Motor neuron (in vitro differentiated cells): ENCODE measurements around the gene SLC35F4. TPM values are rescaled to one million over a fixed set of nuclear protein-coding genes. Genes with fewer than 3 reads are reported as not detected.
A peak's percentile ranks its signal among the peaks of the same experiment; 100 is the strongest.

ENCODE experiments used
- ATAC-seq, 8 experiments: fragments of 200-7000 bp; cut with Tn5 transposase; replicated peaks in 6 of 8; 2 replicates each; pipeline ENCODE4 v1.8.0; 2021; ENCODE audit warnings: mild to moderate bottlenecking in 8 of 8, moderate library complexity in 8 of 8
- H3K27ac ChIP-seq, 2 donors: fragments of 250-450 bp; sonication (Bioruptor Pico); 2 replicates each; pipeline ENCODE4 v1.9.0; 2021; ENCODE audit warnings: antibody characterized with exemption in 2 of 2, mild to moderate bottlenecking in 2 of 2, moderate library complexity in 1 of 2
- H3K4me1 ChIP-seq, 2 donors: fragments of 250-450 bp; sonication (Bioruptor Pico); replicated peaks in 1 of 2; 2 replicates each; pipeline ENCODE4 v1.6.1; 2021; ENCODE audit warnings: antibody characterized with exemption in 2 of 2, mild to moderate bottlenecking in 2 of 2, moderate library complexity in 1 of 2
- H3K4me3 ChIP-seq, 5 donors: fragments of 250-450 bp; sonication (Bioruptor Pico); 2 replicates each; pipeline ENCODE4 v1.9.0; 2021; ENCODE audit warnings: antibody characterized with exemption in 5 of 5, mild to moderate bottlenecking in 5 of 5, moderate library complexity in 4 of 5
- WGBS, 10 experiments: fragments of 450-650 bp; shearing (Covaris generic); methylation state at CpG; one replicate each; pipeline ENCODE4 v1.0.0; 2022; 5-methylcytosine and 5-hydroxymethylcytosine counted together
- in situ Hi-C, 9 experiments: fragments of 400-800 bp; cut with MboI; loops; one replicate each; pipeline ENCODE4 v1.15.0; 2021; ENCODE audit warnings: low sequenced_read_pairs in 9 of 9, low pct_unique_long_range_greater_than_20kb in 2 of 9; ENCODE audit not compliant: unreplicated experiment in 9 of 9
- total RNA-seq, 8 experiments: library from RNA; unstranded; fragments of 300-600 nt; gene quantifications; 2 replicates each; pipeline versions ENCODE4 v1.2.3 to v1.2.4, GENCODE V29; 2022

SLC35F4 gene
- total RNA-seq, 8 experiments from 2014 or later, result 2.0 to 6.9 (median 4.7) TPM; not detected in 3

DNA sequence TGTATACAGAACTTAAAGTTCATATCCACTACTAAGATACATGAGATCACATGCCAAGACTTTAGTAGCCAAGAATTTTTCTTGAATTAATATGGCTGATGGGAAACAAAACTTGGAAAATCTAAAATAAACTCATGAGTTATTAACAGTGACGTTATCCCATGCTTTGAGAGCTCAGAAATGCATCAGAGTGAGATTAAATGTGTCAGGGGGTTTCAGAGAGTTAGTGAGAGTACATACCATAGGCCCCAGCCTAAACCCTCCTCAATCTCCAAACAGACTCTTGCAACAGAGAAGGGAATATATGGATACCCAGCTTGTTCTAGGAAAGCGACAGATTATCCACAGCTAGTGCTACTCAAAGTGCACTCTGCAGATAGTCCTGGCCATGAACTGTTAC lies 19.3 kb downstream of the SLC35F4 start:
- Histone ChIP-seq H3K27ac (no peak overlapping the region), H3K4me1 (no peaks in the 10 kb centered on the region), H3K4me3 (no peak overlapping the region)
- WGBS, 10 experiments, result 11 to 80% (median 75%) methylated on average over 1 to 2 of the region's 2 CpGs; no CpG with 5 or more reads in 3 of the 10 experiments
- no peak for ATAC-seq
- in situ Hi-C loops, result no loop called here

DNA sequence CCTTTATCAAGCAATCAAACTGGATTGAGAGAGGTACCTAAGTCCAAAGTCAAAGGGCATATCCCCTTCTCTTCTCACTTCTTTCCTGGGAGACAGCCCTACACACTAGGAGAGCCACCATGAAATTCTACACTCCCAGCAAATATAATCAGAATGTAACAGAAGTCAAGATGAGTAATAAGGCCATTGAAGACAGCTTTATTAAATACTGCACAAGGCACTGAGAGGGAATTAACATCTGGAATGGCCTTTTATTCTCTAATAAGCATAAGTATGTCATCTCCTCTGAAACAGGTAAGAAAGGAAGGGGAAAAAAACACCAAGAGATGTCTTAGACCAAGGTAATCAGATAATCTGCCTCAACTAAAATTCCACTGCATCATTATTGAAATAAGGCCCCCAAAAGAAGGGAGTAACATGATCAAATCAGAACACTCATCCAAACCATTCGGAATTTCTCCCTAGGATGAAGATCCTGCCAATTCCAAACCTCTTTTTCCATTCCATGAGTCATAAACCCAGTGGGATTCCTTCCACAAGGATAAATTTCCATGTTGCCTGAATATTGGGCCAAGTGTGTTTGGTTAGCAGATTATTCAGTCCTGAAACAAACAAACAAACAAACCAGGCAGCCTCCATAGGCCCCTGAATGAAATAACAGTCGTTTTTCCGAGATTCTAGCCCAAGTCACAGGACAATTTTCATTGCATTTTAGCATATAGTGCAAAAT lies 19.9 kb downstream of the SLC35F4 start:
- Histone ChIP-seq H3K4me1 (no peaks in the 10 kb centered on the region), H3K4me3 (no peak overlapping the region), H3K27ac (no peak overlapping the region)
- 0 to 86% (median 58%) methylated on average over 1 to 3 of the region's 3 CpGs; no CpG with 5 or more reads in 1 of the 10 experiments for WGBS, 10 experiments
- in situ Hi-C loops, result no loop called here
- ATAC-seq, result no peak

DNA sequence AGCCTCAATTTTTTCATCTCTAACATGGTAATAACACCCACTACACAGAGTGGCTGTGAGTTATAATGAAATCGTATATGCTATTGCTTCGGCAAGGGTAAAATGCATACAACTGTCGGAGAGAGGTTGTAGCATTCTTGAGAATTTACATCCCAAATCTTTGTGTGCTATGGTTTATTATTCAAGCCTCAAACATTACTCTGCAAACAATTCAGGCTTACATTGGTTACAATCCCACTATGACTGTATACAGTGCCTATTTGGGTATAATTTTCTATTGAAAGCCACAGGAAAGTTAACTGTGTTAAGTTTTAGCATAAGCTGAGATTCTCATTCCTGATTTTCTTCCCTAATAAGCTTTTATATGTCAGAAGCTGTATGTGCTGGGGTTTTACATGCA lies 20.6 kb downstream of the SLC35F4 start:
- in situ Hi-C loops, result no loop called here
- Histone ChIP-seq H3K4me1 (no peaks in the 10 kb centered on the region), H3K27ac (no peak overlapping the region), H3K4me3 (no peak overlapping the region)
- 72 to 100% (median 93%) methylated on average over 1 to 3 of the region's 3 CpGs; no CpG with 5 or more reads in 2 of the 10 experiments for WGBS, 10 experiments
- no peak for ATAC-seq

DNA sequence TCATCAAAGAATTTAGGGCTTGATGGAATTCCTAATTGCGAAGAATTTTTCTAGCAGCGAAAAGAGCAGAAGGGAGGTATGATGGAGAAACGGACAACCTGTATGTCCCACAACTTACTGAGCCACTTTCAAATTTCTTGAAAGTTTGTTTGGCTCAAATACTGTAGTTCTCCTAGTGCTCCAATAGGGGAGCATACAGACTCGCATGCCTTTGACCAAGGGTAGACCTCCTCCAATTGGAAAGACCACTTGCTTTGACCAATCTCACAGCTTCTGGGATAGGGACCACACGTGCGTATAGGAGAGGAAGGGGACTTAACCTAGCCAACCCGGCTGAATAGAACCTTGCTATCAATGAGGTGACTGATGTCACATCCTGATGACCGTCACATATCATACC lies 28.6 kb downstream of the SLC35F4 start:
- H3K27ac ChIP-seq, result no peak overlapping the region
- 78 to 100% (median 84%) methylated on average over 1 to 7 of the region's 8 CpGs; no CpG with 5 or more reads in 3 of the 10 experiments for WGBS, 10 experiments
- no peak for ATAC-seq
- in situ Hi-C loops, result no loop called here
- no peak overlapping the region for H3K4me3 ChIP-seq
- H3K4me1 ChIP-seq, result peaks cover 15% of the 10 kb centered on the region in 2 donors

DNA sequence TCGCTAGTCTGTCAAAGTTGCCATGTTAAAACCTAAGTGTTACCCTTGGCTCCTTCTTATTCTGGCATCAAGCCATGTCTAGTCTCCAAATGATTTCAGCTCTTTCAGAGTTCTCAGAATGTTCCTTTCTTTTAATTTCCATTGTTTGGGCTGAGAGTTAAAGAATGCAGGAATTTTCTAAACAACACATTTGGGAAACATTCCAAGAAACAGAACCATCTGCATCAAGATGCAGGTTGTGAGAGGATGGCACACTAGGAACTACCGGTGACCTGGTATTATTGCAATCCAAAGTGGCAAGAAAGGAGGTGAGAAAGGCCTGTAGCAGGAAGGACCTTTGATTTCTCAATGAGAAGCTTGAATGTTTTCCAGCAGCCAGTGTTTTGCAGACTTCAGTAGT lies 30.1 kb downstream of the SLC35F4 start:
- Histone ChIP-seq H3K4me3 (no peak overlapping the region), H3K4me1 (peaks cover 15% of the 10 kb centered on the region in 2 donors), H3K27ac (no peak overlapping the region)
- WGBS, 10 experiments, result 33 to 100% (median 88%) methylated on average over 1 to 2 of the region's 2 CpGs; no CpG with 5 or more reads in 2 of the 10 experiments
- ATAC-seq, result no peak
- in situ Hi-C loops, result no loop called here

DNA sequence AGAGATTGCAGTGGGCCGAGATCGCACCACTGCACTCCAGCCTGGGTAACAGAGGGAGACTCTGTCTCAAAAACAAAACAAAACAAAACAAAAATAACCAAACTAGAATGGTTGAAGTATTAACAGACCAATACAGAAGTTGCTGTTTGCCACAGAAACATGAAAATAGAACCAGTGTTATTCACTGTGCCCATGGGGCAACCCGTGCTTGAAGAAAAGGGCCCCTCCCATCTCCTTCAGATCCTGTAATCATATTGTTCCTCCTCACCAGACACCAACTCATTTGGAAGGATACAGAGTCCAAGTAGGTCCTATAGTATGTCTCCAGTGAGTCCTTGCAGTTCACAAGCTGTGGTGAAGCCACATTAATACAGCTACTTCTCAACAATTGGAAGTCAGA lies 30.9 kb downstream of the SLC35F4 start:
- in situ Hi-C loops, result no loop called here
- no peak overlapping the region for H3K27ac ChIP-seq
- H3K4me1 ChIP-seq, result peaks cover 15% of the 10 kb centered on the region in 2 donors
- 71 to 88% (median 82%) methylated on average over 1 to 3 of the region's 3 CpGs; no CpG with 5 or more reads in 6 of the 10 experiments for WGBS, 10 experiments
- no peak for ATAC-seq
- H3K4me3 ChIP-seq, result no peak overlapping the region

DNA sequence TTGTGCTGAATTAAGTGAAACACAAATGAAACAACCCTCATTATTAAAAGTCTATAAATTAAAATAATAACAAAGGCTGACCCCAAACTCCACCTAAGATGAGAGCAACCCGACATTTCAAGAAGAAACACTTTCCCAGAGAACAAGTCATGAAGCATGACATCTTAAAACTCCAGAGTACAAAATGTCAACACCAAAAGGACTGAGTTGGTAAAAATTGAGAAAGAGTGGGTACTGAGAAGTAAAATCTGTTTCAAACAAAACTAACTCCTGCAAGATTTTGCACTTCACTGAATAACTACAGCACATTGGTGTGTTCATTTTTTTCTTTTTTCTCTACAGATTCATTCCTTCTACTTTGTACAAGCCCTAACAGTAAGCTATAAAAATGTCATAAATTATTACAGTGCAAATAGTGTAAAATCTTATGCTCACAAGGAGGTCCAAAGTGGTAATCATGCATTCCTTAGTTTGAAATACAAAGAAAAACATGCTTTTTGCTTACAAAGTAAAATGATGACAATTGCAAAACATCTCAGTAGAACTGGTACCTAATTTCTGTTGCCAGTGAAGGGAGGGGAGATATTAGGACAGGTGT lies 31.8 kb downstream of the SLC35F4 start:
- Histone ChIP-seq H3K4me1 (peaks cover 15% of the 10 kb centered on the region in 2 donors), H3K4me3 (no peak overlapping the region), H3K27ac (no peak overlapping the region)
- in situ Hi-C loops, result no loop called here
- WGBS, 10 experiments, result 0 to 57% (median 21%) methylated on average over 1 of the region's 1 CpG; no CpG with 5 or more reads in 2 of the 10 experiments
- ATAC-seq, result no peak

DNA sequence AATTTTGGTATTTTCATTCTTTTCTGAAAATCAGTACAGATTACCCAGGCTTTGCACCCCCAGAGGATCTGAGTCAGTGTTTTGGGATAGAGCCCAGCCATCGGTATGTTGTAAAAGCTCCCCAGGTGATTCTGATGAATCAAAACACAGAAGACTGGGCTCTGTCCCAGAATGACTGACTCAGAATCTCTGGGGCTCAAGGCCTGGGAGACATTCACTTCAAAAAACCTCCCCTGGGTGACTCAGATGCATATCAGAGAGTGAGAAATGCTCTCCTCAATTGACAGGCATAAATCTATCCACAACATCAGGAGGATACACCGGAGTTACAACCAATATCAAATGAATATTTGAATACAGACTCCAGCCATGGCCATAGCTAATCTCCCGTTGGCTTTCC lies 32.6 kb downstream of the SLC35F4 start:
- 0 to 100% (median 32%) methylated on average over 1 to 3 of the region's 3 CpGs; no CpG with 5 or more reads in 1 of the 10 experiments for WGBS, 10 experiments
- in situ Hi-C loops, result no loop called here

DNA sequence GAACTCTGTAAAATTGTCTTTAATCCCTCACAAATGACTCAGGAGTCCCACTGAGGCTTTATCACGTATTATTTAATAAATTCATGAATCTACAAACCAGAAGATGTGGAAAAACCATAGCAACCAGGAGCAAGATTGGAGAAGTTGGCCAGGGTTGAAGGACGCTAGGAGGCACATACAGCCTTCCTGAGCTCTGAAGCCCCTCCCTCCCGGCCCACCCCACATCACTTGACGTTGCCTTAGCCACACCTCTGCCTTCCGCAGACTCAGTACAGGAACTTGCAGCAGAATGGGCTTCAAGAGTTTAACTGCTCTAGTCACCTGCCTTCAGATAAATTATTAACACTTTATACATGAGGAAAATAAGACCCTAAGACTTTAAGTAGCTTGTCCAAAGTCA lies 33.9 kb downstream of the SLC35F4 start:
- in situ Hi-C loops, result no loop called here
- WGBS, 10 experiments, result 25 to 91% (median 42%) methylated on average over 1 to 5 of the region's 5 CpGs; no CpG with 5 or more reads in 1 of the 10 experiments
- H3K4me3 ChIP-seq, result no peak overlapping the region
- H3K4me1 ChIP-seq, result peaks cover 15% of the 10 kb centered on the region in 2 donors
- ATAC-seq, result no peak
- no peak overlapping the region for H3K27ac ChIP-seq

More for the DNA sequence above, 32.6 kb downstream of the SLC35F4 start:
- peak in 7 of 8 experiments; percentile 64 to 97 (median 85) for ATAC-seq
- Histone ChIP-seq H3K27ac (no peak overlapping the region), H3K4me1 (peaks cover 15% of the 10 kb centered on the region in 2 donors), H3K4me3 (no peak overlapping the region)

DNA sequence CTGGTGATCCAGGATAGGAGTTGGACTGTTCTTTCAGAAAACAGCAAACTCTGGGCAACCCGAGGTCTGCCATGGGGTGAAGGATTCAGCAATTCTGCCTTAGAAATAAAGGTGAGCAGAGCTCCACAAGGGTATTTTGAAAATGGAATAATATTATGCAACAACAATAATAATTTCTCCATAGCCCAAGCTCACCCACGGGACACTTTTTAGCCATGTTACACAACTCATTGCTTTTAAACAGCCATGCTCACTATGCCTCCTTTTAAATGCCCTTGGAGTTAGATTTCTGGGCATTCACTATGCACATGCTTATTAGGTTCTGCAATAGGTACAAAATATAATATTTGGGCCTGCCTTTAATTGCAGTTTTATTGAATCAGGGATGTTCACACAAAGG lies 37.2 kb downstream of the SLC35F4 start:
- in situ Hi-C loops, result no loop called here
- Histone ChIP-seq H3K27ac (no peak overlapping the region), H3K4me3 (no peak overlapping the region), H3K4me1 (peaks cover 0 to 9% of the 10 kb centered on the region in 2 donors)
- WGBS, 10 experiments, result 14 to 100% (median 68%) methylated on average over 1 to 2 of the region's 2 CpGs; no CpG with 5 or more reads in 6 of the 10 experiments
- no peak for ATAC-seq

DNA sequence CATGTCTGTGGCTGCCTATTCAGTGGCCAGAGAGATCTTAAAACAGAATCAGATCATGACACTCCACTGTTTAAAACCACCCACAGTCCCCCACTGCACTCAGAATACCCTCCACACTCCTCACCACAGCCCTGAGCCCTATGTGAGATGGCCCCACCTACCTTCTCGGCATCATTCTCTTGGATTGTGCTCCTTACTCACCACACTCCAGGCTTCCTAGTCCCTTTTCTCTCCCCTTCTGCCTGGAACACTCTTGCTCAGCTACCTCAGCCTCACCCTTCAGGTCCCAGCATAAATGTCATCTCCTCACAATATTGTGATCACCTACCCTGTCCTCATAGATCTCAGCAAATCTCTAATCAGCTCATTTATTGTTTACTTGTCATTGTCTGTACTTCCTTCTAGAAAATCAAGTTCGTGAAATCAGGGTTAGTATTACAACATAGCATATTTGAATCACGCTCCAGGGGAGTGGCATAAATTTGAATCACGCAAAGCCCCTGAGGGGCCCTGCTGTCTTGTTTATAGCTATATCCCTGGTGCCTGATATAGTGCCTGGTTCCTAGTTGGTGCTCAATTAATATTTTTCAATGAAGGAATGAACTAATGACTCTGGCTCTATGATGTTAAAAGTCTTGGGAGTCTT lies 42.8 kb downstream of the SLC35F4 start:
- peak in 1 of 8 experiments; percentile 13 for ATAC-seq
- Histone ChIP-seq H3K4me1 (peaks cover 7 to 8% of the 10 kb centered on the region in 2 donors), H3K4me3 (no peak overlapping the region), H3K27ac (no peak overlapping the region)
- WGBS, 10 experiments, result 47 to 100% (median 85%) methylated on average over 1 to 4 of the region's 4 CpGs; no CpG with 5 or more reads in 1 of the 10 experiments
- in situ Hi-C loops, result no loop called here

DNA sequence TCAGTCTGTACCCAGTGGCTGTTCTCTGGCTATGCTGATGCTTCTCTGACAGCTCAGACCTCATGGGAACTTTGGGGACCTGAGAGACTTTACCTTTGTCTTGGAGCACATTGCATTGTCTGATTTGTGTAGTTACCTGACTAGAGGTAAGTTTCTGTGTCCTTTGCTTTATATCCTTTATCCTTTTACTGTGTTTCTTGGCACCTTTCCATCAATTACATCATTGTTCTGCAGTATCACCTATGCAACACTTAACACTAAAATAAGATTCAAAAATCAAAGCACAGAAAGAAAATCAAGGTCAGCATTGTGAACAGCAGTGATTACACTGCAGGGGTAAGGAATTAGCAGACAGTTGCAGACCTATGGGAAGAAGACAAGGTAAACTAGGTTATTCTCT lies 43.8 kb downstream of the SLC35F4 start:
- in situ Hi-C loops, result no loop called here

DNA sequence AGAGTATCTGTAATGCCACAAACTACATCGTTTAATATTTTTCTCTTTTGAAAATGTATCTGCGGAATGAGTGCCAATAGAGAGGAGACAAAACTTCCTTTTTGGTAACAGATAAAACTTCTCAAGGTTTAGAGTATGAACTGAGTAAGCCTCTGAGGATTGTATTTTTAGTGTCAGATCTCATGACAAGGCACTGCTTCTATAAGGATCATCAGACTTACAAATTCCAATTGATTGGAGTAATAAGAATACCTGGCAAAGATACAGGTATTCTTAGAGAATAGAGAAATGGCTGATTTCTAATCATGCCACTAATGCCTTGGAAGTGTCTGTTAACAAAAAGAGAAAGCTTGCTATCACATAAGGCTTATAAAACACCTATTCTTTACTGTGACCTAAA lies 45.3 kb downstream of the SLC35F4 start:
- WGBS, 10 experiments, result 0 to 92% (median 85%) methylated on average over 1 to 2 of the region's 2 CpGs; no CpG with 5 or more reads in 2 of the 10 experiments
- no peak for ATAC-seq
- H3K4me3 ChIP-seq, result no peak overlapping the region
- in situ Hi-C loops, result no loop called here
- H3K27ac ChIP-seq, result no peak overlapping the region
- peaks cover 10 to 14% of the 10 kb centered on the region in 2 donors for H3K4me1 ChIP-seq

More for the DNA sequence above, 43.8 kb downstream of the SLC35F4 start:
- Histone ChIP-seq H3K27ac (no peak overlapping the region), H3K4me3 (no peak overlapping the region), H3K4me1 (peaks cover 10 to 14% of the 10 kb centered on the region in 2 donors)
- no peak for ATAC-seq
